ENCODE measurements around the gene RAMP3. TPM values are rescaled to one million over a fixed set of nuclear protein-coding genes. Genes with fewer than 3 reads are reported as not detected.

The RAMP3 gene
- total and polyA plus RNA-seq, 9 of the 15 experiments (the other 6 are each of a cell fraction or from before 2014, with no cell fraction given): not detected

DNA sequence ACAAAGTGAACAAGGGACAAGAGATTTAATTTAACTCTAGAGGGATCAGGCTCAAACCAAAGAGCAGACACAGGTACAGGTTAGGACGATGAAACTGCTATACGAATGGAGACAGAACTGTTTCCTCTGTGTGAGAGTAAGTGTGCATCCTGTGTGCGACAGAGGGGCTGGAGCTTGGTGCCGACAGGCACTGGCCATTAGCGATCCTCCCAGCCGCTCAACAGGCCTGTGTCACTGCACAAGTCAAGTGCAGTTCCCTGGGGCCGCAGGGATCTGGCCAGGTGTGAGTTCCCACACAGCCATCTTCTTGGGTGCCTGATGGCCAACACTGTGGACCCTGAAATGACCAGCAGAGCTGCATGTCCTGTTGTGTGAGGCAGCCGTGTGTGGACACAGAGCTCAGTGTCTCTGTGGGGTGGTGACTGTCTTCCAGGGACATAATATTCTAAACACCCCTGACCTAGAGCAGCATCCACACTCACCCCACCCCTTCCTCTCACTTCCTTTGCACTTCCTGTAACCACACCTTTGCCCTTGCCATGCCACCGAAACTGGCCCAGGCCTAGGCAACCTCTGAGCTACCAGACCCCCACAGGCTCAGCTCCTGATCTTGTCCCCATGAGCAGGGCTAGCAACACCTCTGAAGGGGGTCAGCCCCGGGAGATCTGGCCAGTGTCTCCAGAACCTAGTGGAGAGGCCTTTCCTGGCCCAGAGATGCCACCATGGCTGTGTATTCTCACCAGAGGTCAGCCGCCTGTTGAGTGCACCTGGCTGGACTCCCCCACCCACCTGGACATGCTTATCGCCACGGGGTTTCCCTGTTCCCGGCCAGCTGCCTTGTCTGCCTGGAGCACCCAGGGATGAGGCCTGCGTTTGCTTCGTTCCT is 34.4 kb upstream of the RAMP3 start:
- peaks cover 0 to 27% of the 10 kb centered on the region in 2 experiments; a peak in 3 of 5 replicates for H3K4me1 ChIP-seq (replicated peaks in 1 of 2; ENCODE audit: control insufficient read depth in 2 of 2, insufficient read depth in 2 of 2, low read length in 2 of 2)
- intact Hi-C loops (cut with micrococcal nuclease) (no loop called here), in situ Hi-C loops (cut with MboI) (no loop called here)
- H2AFZ ChIP-seq (ENCODE audit: low read depth, low read length): peak overlapping the region; percentile 27; the same call in 1 of the 2 replicates
- POLR2A ChIA-PET: interaction anchor here (0.6 to 4.9 kb wide), 5 partner anchors 10 to 581 kb away, joined by 3 to 23 read pairs (median 3); partner anchors contain the start of gene TBRG4
- no TSS peak for BruUV-seq (replicated peaks)
- CTCF ChIA-PET (ENCODE audit: low intra/inter-chr PET ratio): no interaction called here
- H3K36me3 ChIP-seq (ENCODE audit: control insufficient read depth, insufficient read depth, low read length): no peaks in the 10 kb centered on the region
- H3K27ac ChIP-seq (ENCODE audit: extremely low read depth, low read depth, low read length): no peak overlapping the region
- DNase-seq (ENCODE audit: extremely low read depth in 1 of 4, low spot score in 3 of 4) (no peak), ATAC-seq (no peak; the same call in 2 of the 3 replicates), FAIRE-seq (no peak)
- H3K9ac ChIP-seq (ENCODE audit: insufficient read depth in 1 of 2, low read depth in 2 of 2, low read length in 2 of 2): peak overlapping the region in 1 of 2 experiments; percentile 76; a peak in 2 of 4 replicates
- H3K9me1 ChIP-seq (ENCODE audit: control insufficient read depth, insufficient read depth, low read length): no peaks in the 10 kb centered on the region
- H3K9me3 ChIP-seq (replicated peaks; ENCODE audit: control insufficient read depth, insufficient read depth, low read depth, low read length): no peaks in the 10 kb centered on the region
- H4K20me1 ChIP-seq (replicated peaks; ENCODE audit: control insufficient read depth, insufficient read depth, low read length): no peaks in the 10 kb centered on the region
- H3K4me3 ChIP-seq: no peak overlapping the region
- 58% methylated on average over 13 of the region's 16 CpGs for WGBS (ENCODE audit: insufficient coverage, low coverage, missing lambda C conversion rate)
- H3K79me2 ChIP-seq (ENCODE audit: control insufficient read depth, insufficient read depth, low read length): no peaks in the 10 kb centered on the region
- no peaks in the 10 kb centered on the region for H3K27me3 ChIP-seq (ENCODE audit: control insufficient read depth in 2 of 2, insufficient read depth in 2 of 2, low read length in 2 of 2)
- H3K4me2 ChIP-seq (ENCODE audit: insufficient read depth, low read length): no peak overlapping the region
- TF ChIP-seq RFX1 (IDR thresholded peaks at IDR 0.05): no peak
- TF ChIP-seq, protein P1, sequence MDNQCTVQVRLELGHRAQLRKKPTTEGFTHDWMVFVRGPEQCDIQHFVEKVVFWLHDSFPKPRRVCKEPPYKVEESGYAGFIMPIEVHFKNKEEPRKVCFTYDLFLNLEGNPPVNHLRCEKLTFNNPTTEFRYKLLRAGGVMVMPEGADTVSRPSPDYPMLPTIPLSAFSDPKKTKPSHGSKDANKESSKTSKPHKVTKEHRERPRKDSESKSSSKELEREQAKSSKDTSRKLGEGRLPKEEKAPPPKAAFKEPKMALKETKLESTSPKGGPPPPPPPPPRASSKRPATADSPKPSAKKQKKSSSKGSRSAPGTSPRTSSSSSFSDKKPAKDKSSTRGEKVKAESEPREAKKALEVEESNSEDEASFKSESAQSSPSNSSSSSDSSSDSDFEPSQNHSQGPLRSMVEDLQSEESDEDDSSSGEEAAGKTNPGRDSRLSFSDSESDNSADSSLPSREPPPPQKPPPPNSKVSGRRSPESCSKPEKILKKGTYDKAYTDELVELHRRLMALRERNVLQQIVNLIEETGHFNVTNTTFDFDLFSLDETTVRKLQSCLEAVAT (IDR thresholded peaks at IDR 0.05): no peak
- TF ChIP-seq KLF13 (tag; IDR thresholded peaks at IDR 0.05; ENCODE audit: borderline replicate concordance, low read depth): no peak
- no peak for TF ChIP-seq ZNF354B (CRISPR knock-in tag; IDR thresholded peaks at IDR 0.05)
- no peak for TF ChIP-seq TSC22D4 (tag; IDR thresholded peaks at IDR 0.05)
- no peak for TF ChIP-seq ZNF551 (CRISPR knock-in tag; IDR thresholded peaks at IDR 0.05)
- TF ChIP-seq BDP1 (IDR thresholded peaks at IDR 0.05; ENCODE audit: insufficient read depth, insufficient read length): no peak
- TF ChIP-seq YBX1 (IDR thresholded peaks at IDR 0.05): no peak
- TF ChIP-seq SP1 (CRISPR knock-in tag; IDR thresholded peaks at IDR 0.05): no peak
- no peak for TF ChIP-seq EHMT2 (IDR thresholded peaks at IDR 0.05)
- no peak for TF ChIP-seq RNF2 (IDR thresholded peaks at IDR 0.05)
- no peak for TF ChIP-seq GATA2 (CRISPR knock-in tag; IDR thresholded peaks at IDR 0.05)
- no peak for TF ChIP-seq SREBF1 (IDR thresholded peaks at IDR 0.05; ENCODE audit: borderline replicate concordance, low read depth, low read length)
- TF ChIP-seq, protein P2, sequence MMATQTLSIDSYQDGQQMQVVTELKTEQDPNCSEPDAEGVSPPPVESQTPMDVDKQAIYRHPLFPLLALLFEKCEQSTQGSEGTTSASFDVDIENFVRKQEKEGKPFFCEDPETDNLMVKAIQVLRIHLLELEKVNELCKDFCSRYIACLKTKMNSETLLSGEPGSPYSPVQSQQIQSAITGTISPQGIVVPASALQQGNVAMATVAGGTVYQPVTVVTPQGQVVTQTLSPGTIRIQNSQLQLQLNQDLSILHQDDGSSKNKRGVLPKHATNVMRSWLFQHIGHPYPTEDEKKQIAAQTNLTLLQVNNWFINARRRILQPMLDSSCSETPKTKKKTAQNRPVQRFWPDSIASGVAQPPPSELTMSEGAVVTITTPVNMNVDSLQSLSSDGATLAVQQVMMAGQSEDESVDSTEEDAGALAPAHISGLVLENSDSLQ (IDR thresholded peaks at IDR 0.05): no peak
- TF ChIP-seq, protein P3, sequence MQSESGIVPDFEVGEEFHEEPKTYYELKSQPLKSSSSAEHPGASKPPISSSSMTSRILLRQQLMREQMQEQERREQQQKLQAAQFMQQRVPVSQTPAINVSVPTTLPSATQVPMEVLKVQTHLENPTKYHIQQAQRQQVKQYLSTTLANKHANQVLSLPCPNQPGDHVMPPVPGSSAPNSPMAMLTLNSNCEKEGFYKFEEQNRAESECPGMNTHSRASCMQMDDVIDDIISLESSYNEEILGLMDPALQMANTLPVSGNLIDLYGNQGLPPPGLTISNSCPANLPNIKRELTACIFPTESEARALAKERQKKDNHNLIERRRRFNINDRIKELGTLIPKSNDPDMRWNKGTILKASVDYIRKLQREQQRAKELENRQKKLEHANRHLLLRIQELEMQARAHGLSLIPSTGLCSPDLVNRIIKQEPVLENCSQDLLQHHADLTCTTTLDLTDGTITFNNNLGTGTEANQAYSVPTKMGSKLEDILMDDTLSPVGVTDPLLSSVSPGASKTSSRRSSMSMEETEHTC (IDR thresholded peaks at IDR 0.05): no peak
- TF ChIP-seq, protein P4, sequence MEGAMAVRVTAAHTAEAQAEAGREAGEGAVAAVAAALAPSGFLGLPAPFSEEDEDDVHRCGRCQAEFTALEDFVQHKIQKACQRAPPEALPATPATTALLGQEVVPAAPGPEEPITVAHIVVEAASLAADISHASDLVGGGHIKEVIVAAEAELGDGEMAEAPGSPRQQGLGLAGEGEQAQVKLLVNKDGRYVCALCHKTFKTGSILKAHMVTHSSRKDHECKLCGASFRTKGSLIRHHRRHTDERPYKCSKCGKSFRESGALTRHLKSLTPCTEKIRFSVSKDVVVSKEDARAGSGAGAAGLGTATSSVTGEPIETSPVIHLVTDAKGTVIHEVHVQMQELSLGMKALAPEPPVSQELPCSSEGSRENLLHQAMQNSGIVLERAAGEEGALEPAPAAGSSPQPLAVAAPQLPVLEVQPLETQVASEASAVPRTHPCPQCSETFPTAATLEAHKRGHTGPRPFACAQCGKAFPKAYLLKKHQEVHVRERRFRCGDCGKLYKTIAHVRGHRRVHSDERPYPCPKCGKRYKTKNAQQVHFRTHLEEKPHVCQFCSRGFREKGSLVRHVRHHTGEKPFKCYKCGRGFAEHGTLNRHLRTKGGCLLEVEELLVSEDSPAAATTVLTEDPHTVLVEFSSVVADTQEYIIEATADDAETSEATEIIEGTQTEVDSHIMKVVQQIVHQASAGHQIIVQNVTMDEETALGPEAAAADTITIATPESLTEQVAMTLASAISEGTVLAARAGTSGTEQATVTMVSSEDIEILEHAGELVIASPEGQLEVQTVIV (CRISPR knock-in tag; IDR thresholded peaks at IDR 0.05; ENCODE audit: borderline replicate concordance): no peak
- TF ChIP-seq NR2C1 (IDR thresholded peaks at IDR 0.05): no peak
- TF ChIP-seq NR2C1 (tag; IDR thresholded peaks at IDR 0.05): no peak
